GM10266 (cell line): ENCODE measurements around the gene CHRM4.

Experiments used
- DNase-seq: peaks from one replicate; pipeline ENCODE4 v3.0.0; 2012; ENCODE audit errors: extremely low spot score
- TF ChIP-seq, protein P1 (sequence below): IDR thresholded peaks from 2 replicates; pipeline ENCODE4 v1.5.1; 2012; ENCODE audit warnings: mild to moderate bottlenecking, low read depth; ENCODE audit not compliant: control insufficient read depth, insufficient read depth; ENCODE audit errors: missing control alignments

Gene CHRM4

GRCh38 chr11:46414879-46415278 lies 23.3 kb upstream of the CHRM4 start:
- no peak for DNase-seq
- TF ChIP-seq, protein P1, sequence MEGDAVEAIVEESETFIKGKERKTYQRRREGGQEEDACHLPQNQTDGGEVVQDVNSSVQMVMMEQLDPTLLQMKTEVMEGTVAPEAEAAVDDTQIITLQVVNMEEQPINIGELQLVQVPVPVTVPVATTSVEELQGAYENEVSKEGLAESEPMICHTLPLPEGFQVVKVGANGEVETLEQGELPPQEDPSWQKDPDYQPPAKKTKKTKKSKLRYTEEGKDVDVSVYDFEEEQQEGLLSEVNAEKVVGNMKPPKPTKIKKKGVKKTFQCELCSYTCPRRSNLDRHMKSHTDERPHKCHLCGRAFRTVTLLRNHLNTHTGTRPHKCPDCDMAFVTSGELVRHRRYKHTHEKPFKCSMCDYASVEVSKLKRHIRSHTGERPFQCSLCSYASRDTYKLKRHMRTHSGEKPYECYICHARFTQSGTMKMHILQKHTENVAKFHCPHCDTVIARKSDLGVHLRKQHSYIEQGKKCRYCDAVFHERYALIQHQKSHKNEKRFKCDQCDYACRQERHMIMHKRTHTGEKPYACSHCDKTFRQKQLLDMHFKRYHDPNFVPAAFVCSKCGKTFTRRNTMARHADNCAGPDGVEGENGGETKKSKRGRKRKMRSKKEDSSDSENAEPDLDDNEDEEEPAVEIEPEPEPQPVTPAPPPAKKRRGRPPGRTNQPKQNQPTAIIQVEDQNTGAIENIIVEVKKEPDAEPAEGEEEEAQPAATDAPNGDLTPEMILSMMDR = no peak

DNA sequence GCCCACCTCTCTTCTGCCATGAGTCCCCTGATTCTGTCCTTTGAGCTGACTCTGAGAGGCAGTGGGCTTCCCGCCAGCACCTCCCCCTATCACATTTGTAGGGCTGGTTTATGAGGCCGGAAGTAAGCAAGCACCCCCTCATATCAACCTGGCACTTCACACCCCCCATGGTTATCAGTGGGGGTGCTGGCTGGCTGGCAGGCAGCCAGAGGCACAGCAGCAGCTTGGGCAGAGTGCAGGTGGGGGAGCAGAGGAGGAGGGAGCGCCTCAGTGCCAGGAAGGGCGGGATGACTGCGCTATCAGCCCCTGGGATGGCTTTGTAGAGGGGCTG lies 22.9 kb upstream of the CHRM4 start:
- TF ChIP-seq, protein P1 = no peak
- no peak for DNase-seq

DNA sequence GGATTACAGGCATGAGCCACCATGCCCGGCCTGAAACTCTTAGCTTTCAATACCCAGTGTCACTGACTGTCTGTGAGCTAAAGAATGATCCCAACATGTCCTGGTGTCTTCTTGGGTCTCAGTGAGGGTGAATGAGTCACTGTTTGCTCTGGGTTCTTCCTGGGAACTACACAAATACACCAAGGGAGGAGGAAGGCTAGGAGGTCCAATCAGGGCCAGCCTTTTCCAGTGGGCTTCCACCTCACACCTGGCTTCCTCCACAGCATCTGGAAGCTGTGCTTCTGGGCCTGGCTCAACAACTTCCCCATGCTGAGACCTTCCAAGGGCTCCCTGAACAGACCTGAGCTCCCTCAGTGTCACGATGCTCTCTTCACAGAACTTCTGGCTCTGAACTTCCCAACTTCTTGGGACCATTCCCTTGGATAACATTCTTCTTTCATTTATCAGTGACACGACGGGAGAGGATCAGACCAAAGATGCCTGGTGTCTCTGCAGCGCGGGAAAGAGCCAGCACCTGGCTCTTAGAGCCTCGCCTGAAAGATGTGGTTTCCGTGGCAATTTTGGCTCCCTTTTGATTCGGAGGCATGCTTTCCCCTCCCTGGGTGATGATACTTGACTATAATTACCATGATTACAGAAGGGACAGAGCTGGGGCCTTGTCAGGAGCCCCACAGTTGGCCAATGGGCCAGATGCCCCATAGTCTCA lies 22.3 kb upstream of the CHRM4 start:
- no peak for DNase-seq
- TF ChIP-seq, protein P1 = no peak

DNA sequence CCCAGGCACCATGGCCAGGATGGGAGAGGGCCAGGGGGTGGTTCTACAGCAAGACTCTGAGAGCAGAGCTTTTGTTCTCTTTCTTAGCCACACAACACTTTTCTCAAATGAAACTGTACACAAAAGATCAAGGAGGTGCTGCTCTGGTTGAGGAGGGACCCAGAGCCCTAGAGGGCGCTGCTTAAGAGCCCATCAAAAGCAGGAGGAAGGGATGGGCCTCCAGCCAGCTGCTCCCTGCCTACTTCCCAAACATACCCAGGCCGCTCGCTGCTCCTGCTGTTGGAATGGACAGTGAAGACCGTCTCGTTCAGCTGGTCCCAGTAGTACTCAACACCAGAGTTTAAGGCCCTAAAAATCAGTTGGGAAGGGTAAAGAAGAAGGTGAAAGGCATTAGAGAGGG lies 18.4 kb upstream of the CHRM4 start:
- DNase-seq = no peak
- TF ChIP-seq, protein P1 = peak; percentile 8

GRCh38 chr11:46408407-46408986 lies 16.9 kb upstream of the CHRM4 start:
- DNase-seq = no peak
- TF ChIP-seq, protein P1 = no peak

DNA sequence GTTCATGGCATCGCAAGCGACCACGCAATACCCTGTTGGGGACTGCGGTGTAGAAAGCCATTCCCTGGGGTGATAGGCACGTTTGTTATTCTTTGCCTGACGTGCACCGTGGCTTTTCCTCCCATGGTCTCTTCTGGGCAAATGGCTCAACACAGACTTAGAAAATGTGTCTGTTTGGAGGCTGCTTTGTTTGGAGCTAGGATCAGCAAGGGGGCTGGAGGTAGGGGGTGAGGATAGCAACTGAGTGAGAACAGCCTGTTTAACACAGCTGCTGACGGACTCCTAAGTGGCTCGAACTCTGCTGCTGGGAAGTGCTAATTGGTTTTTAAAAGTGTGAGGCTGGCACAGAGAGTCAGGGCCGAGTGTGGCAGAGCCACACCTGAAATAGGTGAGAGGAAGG lies 16.1 kb upstream of the CHRM4 start:
- TF ChIP-seq, protein P1 = no peak
- DNase-seq = no peak

DNA sequence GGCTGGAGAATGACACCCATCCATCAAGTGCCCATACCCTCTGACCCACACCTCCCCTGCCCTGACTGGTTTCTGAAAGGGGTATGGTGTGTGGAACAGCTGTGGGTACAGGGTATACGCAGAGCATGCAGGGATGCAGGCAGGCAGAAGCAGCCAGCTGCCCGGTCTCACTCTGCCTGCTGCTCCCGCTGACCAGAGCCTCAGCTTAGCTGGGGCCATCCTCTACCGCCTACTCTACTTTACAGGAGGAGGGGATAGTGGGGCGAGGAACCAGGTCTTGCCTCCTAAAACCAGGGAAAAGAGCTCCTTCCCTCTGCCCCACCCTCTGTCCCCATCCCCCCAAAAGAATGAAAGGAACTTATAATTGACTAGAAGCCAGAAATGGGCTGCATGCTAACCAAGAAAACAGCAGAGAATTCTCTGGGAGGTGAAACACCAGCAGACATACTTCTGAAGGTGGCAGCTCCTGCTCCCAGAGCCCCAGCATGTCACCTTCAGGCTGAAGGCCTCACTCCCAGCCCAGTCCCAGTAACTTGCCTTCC lies 13.0 kb upstream of the CHRM4 start:
- TF ChIP-seq, protein P1 = no peak

More for the DNA sequence above, 13.0 kb upstream of the CHRM4 start:
- no peak for DNase-seq
